ENCODE results near the gene CHRNA9.

- no peak for TF ChIP-seq CTCF (IDR thresholded peaks at IDR 0.05)
- TF ChIP-seq POLR2A (IDR thresholded peaks at IDR 0.05), result no peak
These were observed 43.5 kb downstream of the CHRNA9 start for GRCh38 chr4:40378619-40379018.

All from heart left ventricle (tissue), 13 donors.